HG03039 (cell line): Measurements from ENCODE around the gene WDR4.
"Not testable (repeated sequence)": the region's sequence is repeated elsewhere in the genome, so short reads cannot be mapped to it uniquely, and the experiment has no call there.

ENCODE experiments used
- ATAC-seq: cut with Tn5 transposase; IDR thresholded peaks from one replicate; pipeline ENCODE4 v1.9.1; 2021; ENCODE audit warnings: mild to moderate bottlenecking, moderate library complexity; ENCODE audit not compliant: unreplicated experiment

Gene WDR4

DNA sequence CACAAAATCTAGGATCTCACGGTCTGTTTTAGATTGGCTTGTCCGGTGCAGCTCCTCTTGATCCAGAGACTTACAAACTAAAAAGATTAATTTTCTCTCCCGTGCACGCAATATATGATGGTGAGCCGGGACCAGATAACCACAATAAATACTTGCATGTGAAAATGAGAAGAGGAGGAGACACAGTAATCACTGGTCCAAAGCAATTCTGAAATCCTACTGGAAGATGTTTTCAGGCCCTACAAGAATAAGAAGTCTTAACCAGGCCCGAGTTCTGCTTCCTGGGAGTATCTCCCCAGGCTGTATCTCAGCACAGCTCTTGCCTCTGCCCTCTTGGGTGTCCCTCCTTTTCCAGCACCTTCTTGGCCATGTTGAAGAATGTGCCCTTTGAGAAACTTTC is 1.0 kb upstream of the WDR4 start:
- no peak for ATAC-seq

DNA sequence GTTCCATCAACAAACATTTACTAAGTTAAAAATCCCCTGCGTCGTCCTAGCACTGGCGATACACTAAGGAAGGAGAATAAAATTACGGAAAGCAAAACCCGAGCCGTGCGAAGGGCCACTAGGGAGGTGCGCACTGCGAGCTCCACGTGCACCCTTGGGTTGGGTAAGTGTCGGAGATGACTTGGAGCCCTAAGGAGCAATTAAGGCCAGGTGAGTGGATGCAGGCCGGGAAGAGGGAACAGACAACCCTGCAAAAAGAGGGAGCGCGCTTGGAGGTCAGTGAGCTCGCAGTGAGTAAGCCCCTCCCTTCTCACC is 704 bp downstream of the WDR4 start:
- ATAC-seq: no peak

DNA sequence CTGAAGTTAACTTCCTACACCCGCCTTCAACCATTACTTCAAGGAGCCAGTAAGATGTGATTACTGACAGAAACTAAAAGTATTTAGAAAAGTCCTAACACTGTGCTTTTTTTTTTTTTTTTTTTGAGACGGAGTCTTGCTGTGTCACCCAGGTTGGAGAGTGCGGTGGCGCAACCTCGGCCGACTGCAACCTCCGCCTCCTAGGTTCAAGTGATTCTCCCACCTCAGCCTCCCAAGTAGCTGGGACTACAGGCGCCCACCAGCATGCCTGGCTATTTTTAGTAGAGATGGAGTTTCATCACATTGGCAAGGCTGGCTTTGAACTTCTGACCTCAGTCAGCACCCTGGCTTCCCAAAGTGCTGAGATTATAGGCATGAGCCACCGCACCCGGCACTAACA is 3.5 kb downstream of the WDR4 start:
- not testable (repeated sequence) for ATAC-seq

DNA sequence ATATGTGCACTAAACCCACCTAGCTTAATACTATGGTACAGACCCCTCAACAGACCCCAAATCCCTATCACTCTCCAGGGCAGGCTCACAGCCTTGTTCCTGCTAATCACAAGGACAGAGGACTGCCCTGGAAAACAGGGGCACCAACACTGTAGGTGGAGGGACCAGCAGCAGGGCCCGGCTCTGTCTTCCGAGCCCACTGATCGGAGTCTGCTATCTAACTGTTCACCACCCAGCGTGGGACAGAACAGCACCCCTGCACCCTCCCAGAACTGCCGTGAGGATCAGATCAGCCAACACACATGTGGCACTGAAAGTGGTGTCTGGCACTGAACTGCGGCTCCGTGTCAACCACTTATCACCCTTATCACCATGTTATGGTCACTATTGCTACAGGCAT is 6.2 kb downstream of the WDR4 start:
- ATAC-seq: no peak

DNA sequence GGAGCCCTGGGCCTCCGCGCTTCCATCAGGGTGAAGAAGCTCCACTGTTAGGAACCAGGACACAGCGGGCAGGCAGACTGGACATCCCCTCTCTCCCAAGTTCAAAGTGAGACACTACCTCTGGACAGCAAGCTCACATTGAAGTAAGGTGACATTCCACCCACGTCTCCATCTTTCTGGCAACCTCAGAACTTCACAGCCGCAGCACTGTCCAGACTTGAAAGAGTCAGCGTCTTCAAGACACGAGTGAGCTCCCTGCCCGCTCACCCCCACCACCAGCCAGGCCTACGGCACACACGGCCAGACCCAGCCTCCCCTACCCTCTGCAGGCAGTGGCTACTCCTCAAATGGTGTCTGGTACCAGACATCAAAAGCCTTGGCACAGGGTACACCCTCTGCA is 11.1 kb downstream of the WDR4 start:
- no peak for ATAC-seq

DNA sequence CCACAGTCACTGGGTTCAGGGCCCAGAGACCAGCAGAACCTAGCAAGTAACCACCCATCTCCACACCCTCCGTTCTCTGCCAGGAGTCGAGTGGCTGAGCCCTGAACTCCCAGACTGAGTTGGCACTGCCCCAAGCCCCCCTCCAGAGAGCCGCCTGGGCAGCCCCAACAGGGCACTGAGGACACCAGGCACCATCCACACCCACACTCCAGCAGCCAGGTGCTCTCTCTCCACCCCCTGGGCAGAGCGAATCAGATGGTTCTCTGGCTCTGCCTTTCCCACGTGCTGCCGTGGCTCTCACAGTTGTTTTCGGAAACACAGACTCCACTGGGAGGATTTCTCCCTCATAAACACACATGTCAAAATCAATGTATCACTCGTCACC is 13.6 kb downstream of the WDR4 start:
- ATAC-seq: no peak

DNA sequence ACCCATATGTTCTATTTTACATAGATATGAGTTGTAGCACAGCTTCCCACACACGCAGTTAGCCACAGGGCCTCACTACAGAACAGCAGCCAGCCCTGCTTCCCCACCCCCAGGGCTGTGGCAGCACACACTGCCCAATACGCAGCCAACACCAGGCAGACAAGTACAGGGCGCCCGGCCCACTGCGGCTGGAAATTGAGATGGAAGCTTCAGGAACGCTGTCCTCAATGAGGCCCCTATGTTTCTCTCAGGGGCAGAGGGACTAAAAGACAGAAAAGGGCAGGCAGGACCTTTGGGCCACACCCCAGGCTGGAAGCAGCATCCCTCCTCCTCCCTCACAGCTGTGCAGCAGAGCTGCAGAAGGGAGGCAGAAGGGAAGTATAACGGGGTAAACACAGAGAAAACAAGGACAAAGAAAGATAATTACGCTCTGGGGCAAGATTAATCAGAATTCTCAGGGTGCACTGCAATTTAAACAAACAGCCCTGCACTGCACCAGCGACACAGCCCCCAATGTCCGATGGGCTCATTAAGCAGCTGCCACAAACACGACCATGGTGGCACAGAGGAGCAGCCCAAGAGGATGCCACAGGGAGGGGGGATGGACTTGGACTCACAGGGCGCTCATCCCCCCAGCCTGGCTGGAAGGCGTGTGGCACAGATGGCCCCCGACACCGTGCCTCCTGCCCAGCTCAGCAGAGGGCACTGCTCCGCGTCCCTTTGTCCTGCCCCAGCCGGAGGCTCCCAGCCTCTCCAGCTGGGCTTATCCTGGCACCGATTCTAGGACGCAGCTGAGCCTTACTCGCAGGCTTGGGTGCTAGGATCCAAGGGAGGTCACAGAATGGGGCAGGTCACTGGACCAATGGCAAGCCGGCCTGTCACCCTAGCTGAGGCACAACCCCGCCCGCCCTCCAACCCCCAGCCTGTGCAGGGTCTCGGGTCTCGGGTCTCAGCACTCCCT is 14.2 kb downstream of the WDR4 start:
- ATAC-seq: no peak

DNA sequence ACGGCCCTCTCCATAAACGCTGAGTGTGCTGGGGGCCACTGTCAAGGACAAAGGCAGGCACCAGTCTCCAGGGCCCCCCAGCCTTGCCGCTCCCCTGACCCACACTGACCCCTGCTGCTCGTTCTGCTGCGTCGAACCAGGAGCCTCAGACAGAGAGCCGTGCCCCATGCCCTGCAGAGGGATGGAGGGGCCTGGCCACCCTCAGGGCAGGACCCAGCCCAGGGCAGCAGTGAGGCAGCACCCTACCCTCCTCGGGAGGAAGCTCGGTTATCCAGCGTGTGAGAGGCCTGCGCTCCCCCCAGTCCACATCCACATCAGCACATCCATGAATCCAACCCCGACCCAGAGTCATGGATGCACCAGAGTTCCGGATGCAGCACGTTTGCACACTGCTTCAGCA is 15.1 kb downstream of the WDR4 start:
- ATAC-seq: no peak

DNA sequence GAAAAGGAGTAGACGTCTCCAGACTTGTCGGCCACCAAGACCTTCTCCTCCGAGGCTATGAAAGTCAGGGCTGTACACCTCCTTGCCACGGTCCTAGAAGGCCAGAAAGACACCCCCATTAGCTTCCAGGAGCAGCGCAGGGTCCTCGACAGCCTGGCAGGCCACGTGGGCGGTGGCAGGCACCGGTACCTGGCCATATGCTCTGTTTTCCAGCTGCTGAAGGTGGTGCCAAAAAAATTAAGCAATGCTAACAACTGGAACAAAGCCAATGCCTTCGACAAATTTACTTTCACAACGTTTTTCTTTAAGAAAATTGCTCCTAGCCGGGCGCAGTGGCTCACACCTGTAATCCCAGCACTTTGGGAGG is 15.9 kb downstream of the WDR4 start:
- ATAC-seq: no peak

DNA sequence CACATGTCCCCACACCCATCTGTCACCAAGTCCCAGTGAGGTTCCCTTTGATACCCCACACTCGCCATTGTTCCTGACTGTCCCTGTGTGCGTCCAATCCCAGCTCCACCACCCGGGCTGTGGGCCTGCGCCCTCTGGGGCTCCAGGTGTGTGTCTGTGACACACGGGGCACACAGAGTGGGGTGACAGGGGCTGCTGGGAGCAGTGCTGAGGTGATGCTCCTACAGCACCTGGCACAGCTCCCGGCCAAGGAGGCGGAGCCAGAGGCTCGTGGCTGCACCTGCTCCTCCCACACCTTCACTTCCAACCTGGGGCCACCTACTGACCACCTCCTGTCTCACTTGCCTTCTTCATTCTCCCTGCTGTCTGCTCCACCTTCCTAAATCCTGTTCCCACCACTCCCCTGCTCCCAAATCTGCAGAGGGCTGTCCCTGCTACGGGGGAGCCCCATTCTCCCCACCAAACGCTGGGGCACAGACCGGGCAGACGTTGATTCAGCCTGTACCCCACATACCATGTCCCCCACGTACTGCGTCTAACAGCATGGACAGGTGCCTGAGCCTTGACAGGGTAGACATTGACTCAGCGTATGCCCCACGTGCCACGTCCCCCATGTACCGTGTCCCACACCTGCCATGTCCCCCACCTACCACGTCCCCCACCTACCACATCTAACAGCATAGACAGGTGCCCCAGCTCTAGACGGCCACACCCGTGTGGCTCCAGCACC is 16.4 kb downstream of the WDR4 start:
- no peak for ATAC-seq

DNA sequence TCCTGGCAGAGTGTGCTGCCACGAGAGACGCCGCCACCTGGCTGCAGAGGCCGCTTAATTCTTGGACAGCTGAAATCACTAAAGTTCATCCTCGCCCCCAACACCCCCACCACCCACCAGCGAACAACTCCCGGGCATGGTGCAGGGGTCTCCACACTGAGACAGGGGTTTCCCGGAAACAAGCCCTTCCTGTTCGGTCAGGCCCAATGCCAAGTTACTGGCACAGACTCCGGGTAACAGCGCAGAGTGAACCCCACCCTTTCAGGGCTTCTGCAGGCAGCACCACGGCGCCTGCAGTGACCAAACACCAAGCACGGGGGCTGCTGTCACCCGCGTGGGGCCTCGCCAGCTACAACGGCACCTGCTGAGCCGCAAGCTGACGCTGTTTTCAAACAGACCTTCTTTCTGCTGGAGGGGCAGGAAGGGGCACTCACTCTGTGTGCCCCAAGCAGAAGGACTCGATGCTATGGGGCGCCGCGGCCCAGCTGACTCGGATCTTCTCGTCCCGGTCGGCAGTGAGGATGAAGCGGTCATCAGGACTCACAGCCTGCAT is 17.4 kb downstream of the WDR4 start:
- no peak for ATAC-seq

DNA sequence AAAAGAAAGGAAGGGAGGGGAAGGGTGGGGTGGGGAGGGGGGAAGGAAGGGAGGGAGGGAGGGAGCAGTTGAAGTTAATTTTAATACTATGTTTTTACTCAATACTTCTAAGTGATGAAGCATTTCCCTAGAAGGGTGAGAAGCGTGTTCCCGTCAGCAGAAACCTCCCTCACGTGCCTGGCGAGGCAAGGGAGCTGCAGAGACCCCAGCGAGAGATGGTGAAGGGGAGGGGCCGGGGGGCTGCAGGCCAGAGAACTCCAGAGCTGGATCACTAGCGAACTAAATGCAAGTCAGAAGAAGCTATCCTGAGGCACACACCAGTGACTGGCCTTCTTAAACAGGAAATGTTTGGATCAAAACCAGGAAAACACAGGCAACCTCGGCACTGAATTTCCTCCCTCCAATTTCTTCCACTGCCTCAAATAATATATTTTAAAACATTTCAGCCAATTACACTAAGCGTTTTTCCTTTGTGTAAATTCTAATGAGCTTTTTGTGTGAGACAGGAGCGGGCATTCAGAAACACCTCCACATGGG is 18.0 kb downstream of the WDR4 start:
- no peak for ATAC-seq

DNA sequence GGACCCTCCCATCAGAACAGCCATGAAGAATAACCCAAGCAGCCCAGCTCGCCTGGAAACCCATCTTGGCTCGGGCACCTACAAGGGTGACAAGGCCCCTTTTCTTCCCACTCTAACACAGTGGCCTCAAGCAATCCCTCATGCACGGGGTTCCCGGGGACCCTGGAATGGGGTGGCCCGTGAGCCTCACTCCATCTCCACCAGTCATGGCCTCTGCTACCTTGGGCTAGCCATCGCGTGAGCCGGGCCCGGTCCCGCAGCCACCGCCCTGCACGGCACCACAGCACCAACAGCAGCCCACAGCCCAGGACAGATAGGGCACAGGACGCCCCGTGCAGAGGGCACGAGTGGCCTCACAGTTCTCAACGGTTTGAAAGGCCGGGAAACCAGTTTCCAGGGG is 19.0 kb downstream of the WDR4 start:
- ATAC-seq: no peak

DNA sequence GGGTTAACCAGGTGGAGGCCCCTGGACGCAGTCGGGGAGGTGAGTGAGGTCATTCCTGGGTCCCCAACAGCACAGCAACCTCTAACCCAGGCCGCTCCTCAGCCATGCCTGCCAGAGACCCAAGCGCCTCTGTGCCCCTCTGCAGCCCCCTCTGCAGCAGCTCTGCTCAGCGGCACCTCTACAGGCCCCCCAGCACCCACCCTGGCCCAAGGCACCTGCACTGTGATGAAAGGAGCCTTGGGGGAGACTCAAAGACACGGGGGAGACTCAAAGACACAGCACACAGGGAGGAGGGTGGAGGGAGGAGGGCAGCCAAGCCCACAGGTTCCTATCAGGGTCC is 19.5 kb downstream of the WDR4 start:
- no peak for ATAC-seq

DNA sequence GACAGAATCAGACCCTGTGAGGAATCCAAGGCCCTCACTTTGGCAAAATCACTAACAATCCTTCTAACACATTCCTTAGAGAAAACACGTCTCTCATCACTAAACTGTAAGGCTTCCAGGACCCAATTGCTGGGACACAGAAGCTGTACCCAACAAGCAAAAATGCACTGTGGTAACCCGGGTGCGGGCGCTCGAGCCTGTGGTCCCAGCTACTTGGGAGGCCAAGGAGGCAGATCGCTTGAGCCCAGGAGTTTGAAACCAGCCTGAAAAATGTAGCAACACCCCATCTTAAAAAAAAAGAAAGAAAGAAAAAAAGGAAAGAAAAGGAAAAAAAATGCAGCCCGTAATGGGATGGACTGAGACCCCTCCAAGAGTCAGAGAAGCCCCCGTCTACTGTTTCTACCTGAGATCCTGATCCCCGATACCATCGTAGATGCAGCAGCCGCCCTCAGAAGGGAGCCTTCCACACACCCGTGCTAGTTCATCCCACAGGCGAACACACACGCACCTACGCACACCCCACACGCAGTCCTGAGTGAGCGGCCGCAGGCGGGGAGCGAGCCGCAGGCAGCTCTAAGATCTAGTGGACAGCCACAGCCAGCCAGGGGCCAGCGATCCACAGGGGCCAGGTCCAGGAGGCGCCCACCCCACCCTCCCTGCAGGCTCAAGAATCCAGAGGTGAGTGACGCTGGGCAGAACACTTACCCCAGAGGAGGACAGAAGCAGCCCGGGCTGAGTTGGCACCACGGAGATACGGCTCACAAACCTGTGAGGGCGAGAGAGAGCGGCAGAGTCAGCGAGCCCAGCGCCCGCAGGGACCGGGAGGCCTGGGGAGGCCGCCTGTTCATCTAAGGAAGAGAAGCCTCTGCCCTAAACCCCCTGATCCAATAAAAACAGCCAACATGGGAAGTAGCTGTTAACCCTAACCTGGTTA is 20.1 kb downstream of the WDR4 start:
- no peak for ATAC-seq

DNA sequence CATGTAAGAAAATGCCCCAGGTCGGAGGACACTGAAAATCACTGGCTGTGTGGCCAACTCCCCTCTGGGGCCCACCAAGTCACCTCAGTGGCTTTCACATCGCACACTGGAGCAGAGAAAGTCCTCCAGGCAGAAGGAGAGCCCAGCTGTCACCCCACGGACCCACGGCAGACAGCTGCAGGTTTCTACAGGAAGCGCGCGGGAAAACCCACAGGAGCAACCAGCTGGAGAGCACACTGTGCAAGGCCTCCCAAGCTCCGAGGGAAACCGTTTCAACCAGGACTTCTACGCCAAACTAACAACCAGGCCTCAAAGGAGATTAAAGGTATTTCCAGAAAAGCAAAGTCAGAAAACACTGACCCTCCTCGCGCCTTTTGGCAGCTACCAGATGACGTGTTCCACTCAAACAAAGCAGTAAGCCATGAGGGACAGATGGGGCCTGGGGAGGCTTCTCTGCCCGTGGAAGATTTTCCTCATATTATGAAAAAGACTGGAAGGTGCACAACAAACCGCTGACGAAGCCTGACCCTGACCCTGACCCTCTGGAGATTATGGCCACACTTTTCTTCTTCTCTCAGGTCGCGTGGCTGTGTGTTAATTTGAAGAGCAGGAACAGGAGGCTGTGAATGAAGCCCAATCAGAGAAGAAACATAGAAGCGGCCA is 21.0 kb downstream of the WDR4 start:
- no peak for ATAC-seq

DNA sequence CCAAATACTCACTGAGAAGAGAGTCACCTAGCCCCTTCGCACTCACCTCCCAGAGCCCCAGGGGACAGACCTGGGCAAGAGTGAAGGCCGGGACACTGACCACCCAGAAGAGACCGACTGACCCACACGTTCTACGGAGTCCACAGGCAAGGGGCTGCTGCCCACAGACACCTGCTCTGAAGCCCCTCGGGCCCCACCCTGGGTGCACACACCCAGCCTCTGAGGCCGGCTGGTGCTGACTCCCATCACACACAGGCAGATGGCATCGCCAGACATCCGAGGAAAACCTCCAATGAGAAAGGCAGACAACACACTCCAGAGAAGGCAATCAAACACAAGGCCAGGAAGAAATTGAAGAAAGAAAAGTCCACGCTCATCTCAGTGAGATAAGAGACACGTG is 22.1 kb downstream of the WDR4 start:
- ATAC-seq: no peak

DNA sequence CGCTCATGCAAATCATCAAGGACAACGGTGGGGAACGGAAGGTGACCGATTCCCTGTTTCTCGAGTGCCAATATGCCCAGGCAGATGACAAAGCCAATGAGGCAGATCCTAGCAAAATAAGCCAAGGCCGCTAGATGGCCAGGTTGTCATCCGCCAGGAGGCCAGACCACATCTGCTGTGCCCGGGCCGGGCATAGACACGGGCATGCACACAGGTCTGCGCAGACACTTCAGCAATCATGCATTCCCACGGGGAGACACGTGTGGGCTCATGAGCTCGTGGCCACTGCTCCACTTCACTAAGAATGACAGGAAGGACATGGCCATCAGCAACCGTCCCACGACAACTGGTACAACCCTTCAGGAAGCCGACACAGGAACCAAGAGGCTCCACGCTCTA is 23.4 kb downstream of the WDR4 start:
- ATAC-seq: no peak

DNA sequence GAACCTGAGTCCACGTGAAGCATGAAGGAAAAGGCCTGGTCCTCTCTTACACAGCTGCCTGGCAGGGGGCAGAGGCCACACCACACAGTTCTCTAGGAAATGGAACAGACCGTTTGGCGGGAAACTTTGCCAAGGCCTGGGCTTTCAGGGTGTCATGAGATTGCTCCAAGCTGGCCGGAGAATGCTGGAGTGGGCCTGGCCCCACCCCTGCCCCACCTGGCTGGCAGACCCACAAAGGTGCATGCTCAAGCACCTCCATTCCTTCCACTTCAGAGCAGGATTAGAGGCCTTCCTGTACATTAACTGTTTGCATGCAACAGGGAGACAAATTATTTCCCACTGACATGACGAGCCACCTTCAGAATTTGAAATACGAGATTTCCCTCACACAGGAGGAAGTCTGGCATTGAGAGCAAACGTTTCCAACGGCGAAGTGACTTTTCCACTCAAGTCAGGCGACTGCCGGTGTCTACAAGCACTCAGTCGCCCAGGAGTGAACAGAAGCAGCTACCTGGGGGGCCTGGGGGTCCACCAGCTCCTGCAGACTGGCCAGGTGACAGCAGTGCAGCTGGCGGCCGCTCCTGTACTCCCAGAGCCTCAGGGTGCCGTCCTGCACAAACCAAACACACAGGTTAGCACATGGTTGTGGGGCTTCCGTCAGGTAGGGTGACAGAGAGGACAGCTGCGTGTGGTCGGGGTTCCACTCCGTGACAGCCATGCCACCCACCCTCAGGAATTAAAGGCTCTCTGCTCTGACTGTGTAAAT is 24.0 kb downstream of the WDR4 start:
- no peak for ATAC-seq
